Endothelial cell of umbilical vein (primary cell): ENCODE data around the gene SH3D19. TPM values are rescaled to one million over a fixed set of nuclear protein-coding genes. Genes with fewer than 3 reads are reported as not detected.

Experiments used
- BruUV-seq: library from RNA; stranded (reverse); fragments of 400-500 nt; replicated peaks from 2 replicates; lab custom pipeline; 2021; lab: Mats Ljungman, UMichigan
- CTCF ChIA-PET: fragments of 300-600, 350-600 bp; sonication (Branson Sonifier 250); formaldehyde crosslinking; loops from one replicate; lab custom pipeline; 2021; ENCODE audit warnings: antibody characterized with exemption, inconsistent platforms; lab: Charles Lee
- POLR2A ChIA-PET: fragments of 300-600, 350-600 bp; sonication (Branson Sonifier 250); formaldehyde crosslinking; loops from one replicate; lab custom pipeline; 2021; ENCODE audit warnings: antibody characterized with exemption, inconsistent platforms; lab: Charles Lee
- DNase-seq: peaks from one replicate; pipeline ENCODE4 v3.0.0-alpha.2; 2011; ENCODE audit warnings: low read depth, low spot score
- FAIRE-seq: peaks from 2 replicates; lab custom pipeline; 2011; peaks lifted over from hg19 to GRCh38; lab: Jason Lieb, UNC
- H2AFZ ChIP-seq: 2 replicates; pipeline ENCODE4 v1.6.0; 2012; ENCODE audit warnings: low read depth, low read length, control low read depth, inconsistent platforms
- H3K27ac ChIP-seq: 2 replicates; pipeline ENCODE4 v1.5.1; 2011; ENCODE audit warnings: low read depth, mild to moderate bottlenecking, control low read depth, low read length, moderate library complexity; ENCODE audit not compliant: insufficient read depth
- H3K27me3 ChIP-seq, 2 experiments: 2 replicates each; pipeline versions ENCODE4 v1.6.0 to v1.6.1; 2011; ENCODE audit warnings: low read length in 2 of 2, mixed read lengths in 1 of 2; ENCODE audit not compliant: control insufficient read depth in 2 of 2, insufficient read depth in 2 of 2
- H3K36me3 ChIP-seq, 2 experiments: 2 replicates in 1 of 2; 3 replicates in 1 of 2; pipeline ENCODE4 v1.5.1; 2011; ENCODE audit warnings: low read length in 2 of 2, mild to moderate bottlenecking in 1 of 2, moderate library complexity in 1 of 2; ENCODE audit not compliant: control insufficient read depth in 2 of 2, insufficient read depth in 2 of 2; ENCODE audit errors: extremely low read depth in 1 of 2
- H3K4me1 ChIP-seq: 3 replicates; pipeline ENCODE4 v1.5.1; 2011; ENCODE audit warnings: mild to moderate bottlenecking, low read length; ENCODE audit not compliant: control insufficient read depth, insufficient read depth; ENCODE audit errors: extremely low read depth
- H3K4me2 ChIP-seq: 2 replicates; pipeline ENCODE4 v1.6.1; 2011; ENCODE audit warnings: low read length, control low read depth, mixed read lengths; ENCODE audit not compliant: insufficient read depth
- H3K4me3 ChIP-seq, 3 experiments: fragments of 200-600 bp in 1 of 3; sonication (generic), shearing (Covaris generic) in 1 of 3; replicated peaks in 1 of 3; 2 replicates each; pipeline ENCODE4 v1.5.1; 2011 to 2016; ENCODE audit warnings: control low read depth in 3 of 3, low read length in 3 of 3, mild to moderate bottlenecking in 2 of 3, inconsistent platforms in 1 of 3, low read depth in 1 of 3, moderate library complexity in 1 of 3; ENCODE audit not compliant: insufficient read depth in 1 of 3
- H3K79me2 ChIP-seq: 2 replicates; pipeline ENCODE4 v1.6.0; 2012; ENCODE audit warnings: low read length, inconsistent platforms; ENCODE audit not compliant: control insufficient read depth, insufficient read depth
- H3K9ac ChIP-seq: replicated peaks from 2 replicates; pipeline ENCODE3; 2011; ENCODE audit warnings: low read length, control low read depth; ENCODE audit not compliant: insufficient read depth; ENCODE audit errors: extremely low read depth
- H3K9me1 ChIP-seq: replicated peaks from 3 replicates; pipeline ENCODE4 v1.6.0; 2011; ENCODE audit warnings: mild to moderate bottlenecking, low read length; ENCODE audit not compliant: control insufficient read depth, insufficient read depth; ENCODE audit errors: extremely low read depth
- H3K9me3 ChIP-seq: replicated peaks from 2 replicates; pipeline ENCODE4 v1.5.1; 2012; ENCODE audit warnings: low read length, inconsistent platforms; ENCODE audit not compliant: control insufficient read depth, insufficient read depth
- H4K20me1 ChIP-seq: replicated peaks from 2 replicates; pipeline ENCODE3; 2011; ENCODE audit warnings: mild to moderate bottlenecking, low read length; ENCODE audit not compliant: control insufficient read depth, insufficient read depth; ENCODE audit errors: extremely low read depth
- EZH2 ChIP-seq: IDR thresholded peaks from 2 replicates; pipeline ENCODE4 v1.6.1; 2012; ENCODE audit warnings: borderline replicate concordance, low read depth, mild to moderate bottlenecking, moderate library complexity, low read length, inconsistent platforms; ENCODE audit not compliant: severe bottlenecking
- GATA2 ChIP-seq: IDR thresholded peaks from 2 replicates; pipeline ENCODE4 v1.7.0; 2011; ENCODE audit warnings: low read depth, mild to moderate bottlenecking, moderate library complexity, mixed read lengths, low read length; ENCODE audit not compliant: insufficient read length, insufficient read depth
- JUN ChIP-seq: IDR thresholded peaks from 2 replicates; pipeline ENCODE4 v1.6.1; 2011; ENCODE audit warnings: borderline replicate concordance, low read depth; ENCODE audit not compliant: insufficient read length, insufficient read depth
- MAX ChIP-seq: IDR thresholded peaks from 2 replicates; pipeline ENCODE4 v1.6.1; 2011; ENCODE audit not compliant: insufficient read depth, insufficient read length
- POLR2A ChIP-seq: IDR thresholded peaks from 2 replicates; pipeline ENCODE4 v1.6.1; 2012; ENCODE audit warnings: low read depth, mild to moderate bottlenecking, control low read depth, low read length
- dilution Hi-C: fragments of 300-500 bp; cut with MboI; formaldehyde crosslinking; loops from one replicate; pipeline ENCODE4 v1.15.0; 2019; ENCODE audit warnings: low sequenced_read_pairs; ENCODE audit not compliant: extremely low pct_ligation_motif_present
- intact Hi-C: fragments of 100-400 bp; cut with micrococcal nuclease; formaldehyde crosslinking; loops from one replicate; pipeline ENCODE4 v1.10.0; 2022
- polyA plus RNA-seq, 4 experiments: library from polyadenylated mRNA; depleted of rRNA in 3 of 4; stranded (reverse) in 3 of 4; unstranded in 1 of 4; fragments of >200 nt; gene quantifications; 2 replicates each; pipeline versions ENCODE4 v1.2.1 to v1.2.3, GENCODE V29; 2011 to 2012; ENCODE audit warnings: missing spikeins in 1 of 4
- total RNA-seq: library from RNA; stranded (reverse); gene quantifications from 2 replicates; pipeline ENCODE4 v1.2.3, GENCODE V29; 2021

The SH3D19 gene
- total and polyA plus RNA-seq, 2 donors (not counting 3 experiments of a cell fraction or from before 2014, with no cell fraction given) = 37.5 to 92.8 TPM

GRCh38 chr4:151098979-151099228, 226.5 kb downstream of the SH3D19 start:
- TSS peak; percentile 37 for BruUV-seq
- peaks cover 17% of the 10 kb centered on the region for H3K4me1 ChIP-seq
- peaks cover 39% of the 10 kb centered on the region for H3K79me2 ChIP-seq
- H3K9ac ChIP-seq = peak overlapping the region; percentile 21
- H3K9me1 ChIP-seq = no peaks in the 10 kb centered on the region
- CTCF ChIA-PET = interaction anchor here (0.9 to 1.3 kb wide), 2 partner anchors 9 to 67 kb away, joined by 3 to 5 read pairs; no protein-coding TSS in a partner anchor
- TF ChIP-seq MAX (no peak), POLR2A (no peak), EZH2 (no peak), JUN (no peak)
- peak overlapping the region; percentile 94 for H2AFZ ChIP-seq
- peaks cover 5 to 22% of the 10 kb centered on the region in 2 experiments for H3K36me3 ChIP-seq
- no peak for FAIRE-seq
- no peaks in the 10 kb centered on the region for H3K9me3 ChIP-seq
- POLR2A ChIA-PET = interaction anchor here (1.0 kb wide), 1 partner anchor 83 kb away, joined by 3 read pairs; no protein-coding TSS in a partner anchor
- H3K27me3 ChIP-seq = no peaks in the 10 kb centered on the region
- no peak for DNase-seq
- peak overlapping the region in 2 of 3 experiments; percentile 11 to 63 for H3K4me3 ChIP-seq
- H3K4me2 ChIP-seq = peak overlapping the region; percentile 78
- intact Hi-C loops = loop anchor here (1.0 to 5.0 kb wide), 2 partner anchors 84 to 318 kb away; partner anchors contain the start of gene LRBA
- dilution Hi-C loops = no loop called here
- no peak overlapping the region for H3K27ac ChIP-seq
- peaks cover 4% of the 10 kb centered on the region for H4K20me1 ChIP-seq

- TF ChIP-seq GATA2 = no peak
- Histone ChIP-seq H3K27ac (no peak overlapping the region), H2AFZ (no peak overlapping the region), H3K4me1 (peaks cover 17% of the 10 kb centered on the region), H3K79me2 (peaks cover 33% of the 10 kb centered on the region), H3K4me3 (no peak overlapping the region), H3K27me3 (no peaks in the 10 kb centered on the region), H3K36me3 (peaks cover 0 to 13% of the 10 kb centered on the region in 2 experiments), H4K20me1 (peaks cover 4% of the 10 kb centered on the region), H3K9me1 (no peaks in the 10 kb centered on the region), H3K9ac (no peak overlapping the region), H3K9me3 (no peaks in the 10 kb centered on the region), H3K4me2 (no peak overlapping the region)
- ChIA-PET CTCF (no interaction called here), POLR2A (no interaction called here)
- intact Hi-C loops = loop anchor here (5.0 kb wide), 1 partner anchor 320 kb away; no protein-coding TSS in a partner anchor
- FAIRE-seq = no peak
- dilution Hi-C loops = no loop called here
- DNase-seq = no peak
- BruUV-seq = no TSS peak
Observed at GRCh38 chr4:151097759-151098158, 227.6 kb downstream of the SH3D19 start.
